Stimulated activated CD4-positive, alpha-beta T cell treated with anti-CD3 and anti-CD28 coated beads, Interleukin-4, amount 100 ng/mL, for 24 hours (primary cell): Measurements from ENCODE around the gene KIAA1755.

ENCODE experiments used
- DNase-seq: peaks from one replicate; pipeline ENCODE4 v3.0.0-alpha.2; 2020

Gene KIAA1755

DNA sequence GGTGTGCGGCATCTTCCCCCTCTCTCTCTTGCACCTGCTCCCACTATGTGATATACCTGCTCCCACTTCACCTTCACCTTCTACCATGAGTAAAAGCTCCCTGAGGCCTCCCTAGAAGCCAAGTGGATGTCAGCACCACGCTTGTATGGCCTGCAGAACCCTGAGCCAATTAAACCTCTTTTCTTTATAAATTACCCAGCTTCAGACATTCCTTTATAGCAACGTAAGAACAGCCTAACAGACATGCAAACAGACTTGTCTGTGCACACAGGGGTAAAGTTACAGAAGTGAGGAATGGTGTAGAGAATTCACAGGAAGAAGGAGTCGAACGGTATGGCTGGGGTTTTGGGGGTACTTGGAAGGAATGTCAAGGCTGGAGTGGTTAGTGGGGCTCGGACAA, 80.7 kb downstream of the KIAA1755 start:
- DNase-seq: no peak

DNA sequence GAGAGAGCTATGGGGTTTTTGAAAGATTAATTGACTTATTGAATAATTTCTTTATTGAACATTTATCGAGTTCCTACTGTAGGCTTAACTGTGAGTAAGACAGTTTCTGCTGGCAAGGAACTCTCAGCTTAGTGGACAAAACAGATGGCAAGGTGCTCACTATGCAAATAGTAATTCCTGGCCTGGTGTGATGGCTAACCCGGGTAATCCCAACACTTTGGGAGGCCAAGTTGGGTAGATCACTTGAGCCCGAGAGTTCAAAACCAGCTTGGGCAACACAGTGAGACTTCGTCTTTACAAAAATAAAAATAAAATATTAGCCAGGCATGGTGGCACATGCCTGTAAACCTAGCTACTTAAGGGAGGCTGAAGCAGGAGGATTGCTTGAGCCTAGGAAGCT, 82.0 kb downstream of the KIAA1755 start:
- no peak for DNase-seq

DNA sequence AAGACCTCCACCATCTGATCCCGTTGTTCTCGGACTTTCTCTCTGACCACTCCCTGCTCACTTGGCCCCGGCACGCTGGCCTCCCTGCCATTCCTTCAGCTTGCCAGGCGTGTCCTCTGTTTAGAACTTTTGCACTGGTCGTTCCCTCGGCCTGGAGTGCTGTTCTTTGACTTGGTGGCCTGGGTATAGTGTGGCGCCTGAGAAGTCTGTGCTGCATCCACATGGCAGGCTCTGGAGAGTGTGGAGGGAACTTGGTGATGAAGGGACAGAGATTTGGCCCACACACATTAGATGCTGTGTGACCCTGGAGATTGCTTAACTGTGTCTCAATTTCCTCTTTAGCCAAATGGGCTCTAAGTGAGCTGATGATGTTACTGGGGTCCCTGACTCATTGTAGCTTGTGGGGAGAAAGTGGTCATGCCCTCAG, 82.5 kb downstream of the KIAA1755 start:
- DNase-seq: no peak

- no peak for DNase-seq
Measured at GRCh38 chr20:38177201-38177600, 83.3 kb downstream of the KIAA1755 start.

- DNase-seq: no peak
Measured at GRCh38 chr20:38175304-38176180, 85.0 kb downstream of the KIAA1755 start.

- no peak for DNase-seq
Measured at GRCh38 chr20:38173237-38174156, 87.0 kb downstream of the KIAA1755 start.

DNA sequence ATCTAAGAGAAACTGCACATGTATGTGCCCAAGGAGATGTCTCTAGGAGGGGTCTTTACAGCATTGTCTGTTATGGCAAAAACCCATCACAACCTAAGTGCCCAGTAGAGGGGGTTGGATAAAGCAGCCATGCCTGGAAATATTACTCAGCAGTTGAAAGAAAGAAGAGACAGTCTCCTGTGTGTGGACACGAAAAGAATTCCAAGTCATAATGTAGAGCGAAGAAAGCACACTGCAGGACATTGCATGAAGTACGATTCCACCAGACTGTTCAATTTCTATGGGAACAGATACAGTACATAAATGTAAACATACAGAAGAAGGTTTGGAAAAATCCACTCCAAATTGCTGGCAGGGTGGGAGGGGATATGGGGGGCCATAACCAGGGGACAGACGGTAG, 88.1 kb downstream of the KIAA1755 start:
- no peak for DNase-seq

- DNase-seq: no peak
Measured at GRCh38 chr20:38171675-38172043, 88.9 kb downstream of the KIAA1755 start.

- DNase-seq: no peak
Measured at GRCh38 chr20:38170826-38171674, 89.5 kb downstream of the KIAA1755 start.

DNA sequence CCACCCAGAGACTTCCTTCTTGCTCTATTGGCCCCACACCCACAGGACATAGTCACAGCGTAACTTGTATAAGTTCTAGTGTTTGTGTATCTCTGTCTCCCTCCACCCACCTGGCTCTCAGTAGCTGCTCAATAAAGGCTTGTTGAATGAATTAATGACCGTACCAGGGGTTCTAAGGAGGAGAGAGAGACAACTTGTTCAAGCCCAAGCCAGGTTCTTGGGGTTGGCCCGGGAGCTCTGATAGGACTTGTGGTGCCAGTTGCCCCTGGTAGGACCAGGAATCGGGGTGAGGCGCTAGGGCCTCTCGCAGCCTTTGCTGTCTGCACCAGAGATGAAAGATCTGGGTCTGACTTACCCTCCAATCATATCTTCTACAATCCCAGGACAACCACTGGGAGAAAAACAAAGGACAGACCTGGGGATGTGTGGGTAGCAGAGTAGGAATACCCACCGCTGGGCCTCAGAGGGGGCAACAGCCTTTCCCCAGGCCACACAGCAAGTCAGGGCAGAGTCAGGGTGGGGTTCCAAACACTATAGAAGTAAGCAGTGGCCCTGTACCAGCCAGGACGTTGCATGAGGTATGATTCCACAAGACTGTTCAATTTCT, 90.2 kb downstream of the KIAA1755 start:
- DNase-seq: no peak

DNA sequence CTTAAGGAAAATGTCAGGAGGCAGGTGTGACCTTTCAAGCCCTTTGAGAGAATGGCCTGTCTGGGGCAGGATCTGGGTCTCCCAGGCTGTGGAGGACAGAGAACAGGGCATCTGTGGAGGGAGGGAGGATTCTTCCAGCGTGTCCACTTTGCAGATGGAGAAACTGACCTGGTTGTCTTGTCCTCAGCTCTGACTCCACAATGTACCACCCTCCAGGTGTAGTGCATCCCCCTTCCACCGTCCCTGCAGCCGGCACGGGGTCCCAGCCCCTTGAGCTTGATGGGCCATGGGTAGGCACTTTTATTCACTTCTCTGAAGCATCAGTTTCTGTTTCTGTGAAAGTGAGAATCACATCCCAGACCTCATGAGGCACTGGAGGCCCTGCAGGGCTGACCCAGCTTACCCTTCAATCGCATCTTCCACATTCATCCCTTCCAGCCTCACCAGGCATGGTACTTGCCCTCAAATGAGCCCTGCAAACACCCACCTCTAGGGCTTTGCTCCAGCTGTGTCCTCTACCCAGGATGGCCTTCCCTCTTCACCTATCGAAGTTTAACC, 90.8 kb downstream of the KIAA1755 start:
- DNase-seq: no peak

DNA sequence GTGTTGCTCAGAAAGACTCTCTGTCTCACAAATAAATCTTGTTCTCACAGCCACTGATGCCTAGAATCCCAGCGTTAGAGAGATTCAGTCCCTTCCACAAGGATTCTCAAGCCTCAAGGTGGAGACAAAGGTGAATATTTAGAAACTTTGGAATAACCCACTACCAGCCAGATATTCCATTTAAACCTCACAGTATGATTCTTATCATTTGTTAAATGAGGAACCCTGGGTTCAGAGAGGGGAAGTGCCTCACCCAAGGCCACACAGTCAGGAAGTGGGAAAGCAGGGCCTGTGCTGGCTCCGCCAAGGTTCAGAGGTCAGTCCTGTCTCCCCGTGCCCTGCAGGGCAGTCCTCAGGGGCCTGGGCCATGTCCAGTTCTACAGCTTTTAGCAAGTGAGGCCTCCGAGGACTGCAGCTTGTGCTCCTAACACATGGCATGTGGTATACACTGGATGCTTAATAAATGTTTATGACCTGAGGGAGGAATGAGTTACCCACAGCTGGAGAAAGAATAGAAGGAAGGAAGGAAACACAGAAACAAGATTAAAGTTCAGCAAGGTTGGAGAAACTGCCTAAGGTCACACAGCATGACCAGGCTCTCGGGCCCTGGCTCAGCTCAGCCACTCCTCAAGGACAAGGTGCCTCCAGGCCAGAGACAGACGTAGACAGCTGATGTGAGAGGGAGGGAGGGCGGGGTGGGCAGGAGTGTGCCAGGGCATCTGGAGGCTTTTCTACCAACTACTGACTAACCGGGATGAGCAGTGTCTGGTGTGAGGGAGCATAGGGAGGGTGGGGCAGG, 91.5 kb downstream of the KIAA1755 start:
- DNase-seq: no peak

DNA sequence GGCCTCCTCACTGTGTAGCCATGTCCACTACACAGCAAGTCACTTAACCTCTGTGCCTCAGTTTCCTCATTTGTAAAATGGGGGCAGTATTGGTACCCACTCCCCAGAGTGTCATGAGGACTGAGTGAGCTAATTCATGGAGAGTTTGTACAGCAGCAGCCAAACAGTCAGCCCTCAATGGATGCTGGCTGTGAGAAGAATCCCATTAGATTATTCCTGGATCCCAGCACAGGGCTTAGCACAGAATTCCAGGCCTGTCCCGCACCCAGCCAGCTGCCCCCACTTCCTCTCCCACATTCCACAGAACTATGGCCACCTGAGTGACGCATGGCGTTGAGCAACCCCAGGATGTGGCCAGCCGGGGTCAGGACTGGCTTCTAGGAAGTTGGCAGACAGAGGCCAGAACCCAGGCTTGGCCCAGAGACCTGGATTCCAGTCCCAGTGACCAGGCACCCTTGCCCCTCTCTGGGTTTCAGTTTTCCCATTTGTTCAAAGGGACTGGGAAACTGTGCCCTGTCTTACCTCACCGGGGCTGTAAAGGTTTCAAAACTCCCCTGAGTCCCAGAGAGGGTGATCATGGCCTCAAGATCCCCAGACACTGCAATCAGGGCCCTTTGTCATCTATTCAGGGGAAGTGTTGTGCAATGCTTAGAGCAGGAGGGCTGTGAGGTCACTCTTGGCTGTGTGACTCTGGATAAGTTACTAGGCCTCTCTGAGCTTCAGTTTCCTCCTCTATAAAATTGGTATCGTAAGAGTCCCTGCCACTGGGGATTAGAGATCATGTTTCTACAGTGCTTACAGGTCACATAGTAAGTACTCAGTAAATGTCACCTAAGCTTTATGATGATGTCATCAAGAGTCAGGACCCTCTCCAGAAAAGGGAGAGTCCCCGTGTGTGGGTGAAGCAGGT, 92.4 kb downstream of the KIAA1755 start:
- DNase-seq: no peak

DNA sequence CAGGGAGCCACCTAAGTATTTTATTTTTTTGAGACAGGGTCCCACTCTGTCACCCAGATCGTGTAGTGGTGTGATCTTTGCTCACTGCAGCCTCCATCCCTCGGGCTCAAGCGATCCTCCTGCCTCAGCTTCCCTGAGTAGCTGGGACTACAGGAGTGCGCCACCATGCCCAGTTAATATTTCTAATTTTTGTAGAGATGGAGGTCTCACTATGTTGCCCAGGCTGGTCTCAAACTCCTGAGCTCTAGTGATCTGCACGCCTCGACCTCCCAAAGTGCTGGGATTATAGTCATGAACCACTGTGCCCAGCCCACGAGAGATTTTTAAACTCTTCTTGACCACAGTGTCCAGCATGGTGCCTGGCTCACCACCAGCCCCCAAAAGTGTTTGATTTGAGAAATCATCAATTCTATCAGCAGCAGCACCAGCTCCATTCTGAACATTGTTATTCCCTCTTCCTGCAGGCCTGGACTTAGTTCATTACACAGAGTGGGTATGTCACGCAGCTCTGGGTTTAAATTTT, 93.1 kb downstream of the KIAA1755 start:
- DNase-seq: no peak

DNA sequence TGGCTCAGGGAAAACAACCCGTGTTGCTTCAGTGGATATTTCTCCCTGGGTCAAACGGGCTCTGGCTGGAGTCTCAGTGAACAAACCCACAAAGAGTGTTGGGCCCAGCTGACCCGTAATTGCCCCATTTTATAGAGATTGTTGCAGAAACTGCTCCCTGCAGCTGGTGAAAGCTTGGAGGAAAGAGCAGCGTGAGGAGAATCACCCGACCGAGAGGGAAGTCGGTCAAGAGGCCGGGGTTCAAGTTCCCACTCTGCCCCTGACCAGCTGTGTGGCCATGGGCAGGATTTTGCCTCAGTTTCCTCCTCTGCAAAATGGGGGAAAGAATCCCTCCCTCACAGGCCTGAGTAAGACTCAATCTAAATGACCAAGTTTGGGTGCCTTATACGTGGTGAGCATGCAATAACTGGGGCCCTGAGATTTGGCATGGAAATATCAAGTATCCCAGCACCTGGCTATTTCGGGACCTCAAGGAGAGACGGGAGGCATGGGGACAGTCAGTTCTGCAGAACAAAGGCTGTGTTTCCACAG, 93.8 kb downstream of the KIAA1755 start:
- DNase-seq: no peak

- DNase-seq: no peak
Measured at GRCh38 chr20:38165966-38166702, 94.4 kb downstream of the KIAA1755 start.

DNA sequence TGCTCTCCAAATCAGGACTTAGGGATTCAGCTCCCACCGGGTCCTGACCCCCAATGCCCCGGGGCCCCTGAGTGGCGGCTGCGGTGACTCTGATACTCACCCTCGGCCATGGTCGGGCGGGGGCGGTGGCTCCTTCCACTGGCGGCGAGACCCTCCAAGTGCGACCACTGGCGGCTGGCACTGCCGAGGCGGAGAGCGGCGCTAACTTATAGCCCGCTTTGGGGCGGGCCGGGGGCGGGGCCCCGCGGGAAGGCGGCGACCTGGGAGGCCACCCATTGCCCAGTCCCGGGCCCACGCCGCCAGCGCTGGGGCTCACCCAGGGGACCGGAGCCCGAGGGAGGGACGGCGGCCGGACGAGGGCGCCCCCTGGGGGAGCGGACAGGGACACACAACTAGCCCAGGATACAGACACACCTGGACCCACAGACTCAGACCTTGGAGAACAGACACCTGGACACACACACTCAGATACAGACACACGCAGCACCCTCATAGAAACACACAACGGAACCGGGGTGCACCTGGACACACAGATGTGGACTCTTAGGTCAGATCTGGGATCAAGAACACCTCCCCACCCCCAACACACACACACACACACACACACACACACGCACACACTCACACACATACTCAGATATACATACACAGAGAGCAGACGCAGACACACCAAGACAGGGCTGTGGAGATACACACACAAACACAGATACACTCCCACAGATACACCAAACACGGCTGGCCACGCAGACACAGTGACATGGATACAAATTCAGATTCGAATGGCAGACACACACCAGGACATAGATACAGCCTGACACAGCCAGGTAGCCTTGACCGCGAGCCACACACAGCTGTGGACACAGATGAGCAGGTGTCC, 95.2 kb downstream of the KIAA1755 start, which contains the start of gene TGM2:
Gene TGM2 (minus strand): TSS at position 182 of the 877 bp plus-strand sequence. CDS start 72 bp downstream, at position 110.
- peak; percentile 33 for DNase-seq
